ENCODE measurements around the gene ENO2.

The ENO2 gene

DNA sequence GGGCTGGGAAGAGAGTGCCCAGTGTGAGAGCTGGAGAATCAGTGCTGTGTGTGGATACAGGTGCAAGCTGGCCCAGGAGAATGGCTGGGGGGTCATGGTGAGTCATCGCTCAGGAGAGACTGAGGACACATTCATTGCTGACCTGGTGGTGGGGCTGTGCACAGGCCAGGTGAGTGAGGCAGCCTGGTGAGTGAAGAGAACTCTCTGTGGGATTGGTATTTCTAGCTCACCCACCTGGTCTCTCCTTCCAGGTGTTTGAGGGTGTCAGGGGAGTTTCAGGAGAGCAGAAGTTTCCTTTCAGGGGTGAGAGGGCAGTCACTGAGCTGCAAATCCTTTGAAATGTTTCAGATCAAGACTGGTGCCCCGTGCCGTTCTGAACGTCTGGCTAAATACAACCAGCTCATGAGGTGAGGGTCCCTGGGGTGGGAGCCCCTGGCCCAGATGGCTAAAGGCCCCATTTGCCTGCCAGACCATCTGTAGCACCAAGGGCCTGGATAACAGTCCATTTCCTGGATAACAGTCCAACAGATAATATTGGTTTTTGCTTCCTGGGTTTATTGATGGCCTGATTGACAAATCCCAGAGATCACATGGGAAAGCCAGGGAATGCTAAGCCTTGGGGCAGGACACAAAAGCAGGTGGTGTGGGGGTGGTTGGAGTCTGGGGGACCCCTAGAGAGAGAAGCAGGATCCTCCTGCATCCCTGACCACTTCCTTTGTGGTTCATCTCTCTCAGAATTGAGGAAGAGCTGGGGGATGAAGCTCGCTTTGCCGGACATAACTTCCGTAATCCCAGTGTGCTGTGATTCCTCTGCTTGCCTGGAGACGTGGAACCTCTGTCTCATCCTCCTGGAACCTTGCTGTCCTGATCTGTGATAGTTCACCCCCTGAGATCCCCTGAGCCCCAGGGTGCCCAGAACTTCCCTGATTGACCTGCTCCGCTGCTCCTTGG lies 7.9 kb downstream of the ENO2 start:
- H3K79me2 ChIP-seq (ENCODE audit: low read length), result peaks cover 41% of the 10 kb centered on the region
- H4K20me1 ChIP-seq (ENCODE audit: insufficient read depth, low read length), result no peaks in the 10 kb centered on the region
- H3K27me3 ChIP-seq (replicated peaks; ENCODE audit: insufficient read depth, low read length), result no peaks in the 10 kb centered on the region
- H3K4me1 ChIP-seq (ENCODE audit: low read length), result peaks cover 73% of the 10 kb centered on the region
- H3F3A ChIP-seq (ENCODE audit: insufficient read depth, low read length), result peaks cover 62% of the 10 kb centered on the region
- H3K27ac ChIP-seq (ENCODE audit: low read length), result peak overlapping the region; percentile 92
- no peaks in the 10 kb centered on the region for H3K9me2 ChIP-seq (replicated peaks; ENCODE audit: insufficient read depth, low read length)
- H3K9ac ChIP-seq (ENCODE audit: low read length), result peak overlapping the region; percentile 74
- peak; percentile 50 for TF ChIP-seq CTCF (IDR thresholded peaks at IDR 0.05; ENCODE audit: low read length)
- no peak for TF ChIP-seq EZH2phosphoT487 (IDR thresholded peaks at IDR 0.05; ENCODE audit: low read length)
- H3K9me3 ChIP-seq (replicated peaks; ENCODE audit: insufficient read depth, low read length), result no peaks in the 10 kb centered on the region
- peak overlapping the region; percentile 76 for H3K4me2 ChIP-seq (ENCODE audit: low read depth, low read length)
- no peak overlapping the region for H2AFZ ChIP-seq (ENCODE audit: low read length)
- peak; percentile 92 for DNase-seq
- no peaks in the 10 kb centered on the region; the same call in 1 of the 2 replicates for H3K36me3 ChIP-seq (replicated peaks; ENCODE audit: insufficient read depth, low read length)
- H3K4me3 ChIP-seq (ENCODE audit: low read length), result peak overlapping the region; percentile 45

DNA sequence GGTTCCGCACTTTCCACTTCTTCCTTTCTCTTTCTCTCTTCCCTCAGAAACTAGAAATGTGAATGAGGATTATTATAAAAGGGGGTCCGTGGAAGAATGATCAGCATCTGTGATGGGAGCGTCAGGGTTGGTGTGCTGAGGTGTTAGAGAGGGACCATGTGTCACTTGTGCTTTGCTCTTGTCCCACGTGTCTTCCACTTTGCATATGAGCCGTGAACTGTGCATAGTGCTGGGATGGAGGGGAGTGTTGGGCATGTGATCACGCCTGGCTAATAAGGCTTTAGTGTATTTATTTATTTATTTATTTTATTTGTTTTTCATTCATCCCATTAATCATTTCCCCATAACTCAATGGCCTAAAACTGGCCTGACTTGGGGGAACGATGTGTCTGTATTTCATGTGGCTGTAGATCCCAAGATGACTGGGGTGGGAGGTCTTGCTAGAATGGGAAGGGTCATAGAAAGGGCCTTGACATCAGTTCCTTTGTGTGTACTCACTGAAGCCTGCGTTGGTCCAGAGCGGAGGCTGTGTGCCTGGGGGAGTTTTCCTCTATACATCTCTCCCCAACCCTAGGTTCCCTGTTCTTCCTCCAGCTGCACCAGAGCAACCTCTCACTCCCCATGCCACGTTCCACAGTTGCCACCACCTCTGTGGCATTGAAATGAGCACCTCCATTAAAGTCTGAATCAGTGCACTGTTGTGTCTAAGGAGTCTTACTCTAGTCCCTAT lies 8.8 kb downstream of the ENO2 start:
- Histone ChIP-seq H3K4me2 (ENCODE audit: low read depth, low read length) (peak overlapping the region; percentile 76), H3F3A (ENCODE audit: insufficient read depth, low read length) (peaks cover 60% of the 10 kb centered on the region), H4K20me1 (ENCODE audit: insufficient read depth, low read length) (no peaks in the 10 kb centered on the region), H3K79me2 (ENCODE audit: low read length) (peaks cover 39% of the 10 kb centered on the region), H3K27ac (ENCODE audit: low read length) (peak overlapping the region; percentile 92), H3K27me3 (replicated peaks; ENCODE audit: insufficient read depth, low read length) (no peaks in the 10 kb centered on the region), H3K9me3 (replicated peaks; ENCODE audit: insufficient read depth, low read length) (no peaks in the 10 kb centered on the region), H3K4me1 (ENCODE audit: low read length) (peaks cover 69% of the 10 kb centered on the region), H3K9me2 (replicated peaks; ENCODE audit: insufficient read depth, low read length) (no peaks in the 10 kb centered on the region), H2AFZ (ENCODE audit: low read length) (no peak overlapping the region), H3K9ac (ENCODE audit: low read length) (peak overlapping the region; percentile 74), H3K4me3 (ENCODE audit: low read length) (peak overlapping the region; percentile 45), H3K36me3 (replicated peaks; ENCODE audit: insufficient read depth, low read length) (no peaks in the 10 kb centered on the region; the same call in 1 of the 2 replicates)
- TF ChIP-seq EZH2 (optimal IDR thresholded peaks at IDR 0.05; ENCODE audit: low read depth, low read length), result no peak
- no peak for TF ChIP-seq EZH2phosphoT487 (IDR thresholded peaks at IDR 0.05; ENCODE audit: low read length)
- no peak for DNase-seq

DNA sequence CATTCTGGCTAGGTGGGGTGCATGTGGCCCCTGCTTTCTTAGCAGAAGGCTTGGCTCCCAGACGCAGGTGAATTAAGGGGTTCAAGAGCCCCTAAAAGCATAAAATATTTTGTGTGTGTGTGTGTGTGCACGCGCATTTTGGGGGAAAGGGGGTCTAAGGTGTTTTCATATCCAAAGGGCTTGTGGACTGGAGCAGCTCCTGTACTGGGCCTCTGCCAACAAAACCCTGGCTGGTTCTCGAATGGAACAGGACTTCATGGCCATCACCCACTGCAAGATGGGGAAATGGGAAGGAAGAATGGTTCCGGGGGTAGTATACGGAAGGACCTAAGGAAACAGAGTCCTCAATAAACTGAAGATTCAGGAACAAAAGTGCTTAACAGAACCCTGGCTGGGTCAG lies 9.5 kb downstream of the ENO2 start:
- Histone ChIP-seq H3K79me2 (ENCODE audit: low read length) (peaks cover 45% of the 10 kb centered on the region), H3K4me2 (ENCODE audit: low read depth, low read length) (peak overlapping the region; percentile 83; the same call in 1 of the 2 replicates), H3K27ac (ENCODE audit: low read length) (peak overlapping the region; percentile 92; the same call in 1 of the 2 replicates), H3K9me2 (replicated peaks; ENCODE audit: insufficient read depth, low read length) (no peaks in the 10 kb centered on the region), H3K9me3 (replicated peaks; ENCODE audit: insufficient read depth, low read length) (no peaks in the 10 kb centered on the region), H3K27me3 (replicated peaks; ENCODE audit: insufficient read depth, low read length) (no peaks in the 10 kb centered on the region), H3F3A (ENCODE audit: insufficient read depth, low read length) (peaks cover 60% of the 10 kb centered on the region), H2AFZ (ENCODE audit: low read length) (no peak overlapping the region), H3K4me3 (ENCODE audit: low read length) (no peak overlapping the region), H3K9ac (ENCODE audit: low read length) (peak overlapping the region; percentile 56; the same call in 1 of the 2 replicates), H4K20me1 (ENCODE audit: insufficient read depth, low read length) (no peaks in the 10 kb centered on the region), H3K36me3 (replicated peaks; ENCODE audit: insufficient read depth, low read length) (no peaks in the 10 kb centered on the region; the same call in 1 of the 2 replicates), H3K4me1 (ENCODE audit: low read length) (peaks cover 71% of the 10 kb centered on the region)
- TF ChIP-seq EZH2phosphoT487 (IDR thresholded peaks at IDR 0.05; ENCODE audit: low read length), result no peak
- no peak for TF ChIP-seq CTCF (IDR thresholded peaks at IDR 0.05; ENCODE audit: low read length)
- TF ChIP-seq EZH2 (optimal IDR thresholded peaks at IDR 0.05; ENCODE audit: low read depth, low read length), result no peak
- no peak for DNase-seq

All from MM.1S (cell line).